HG03066 (cell line): ENCODE results near the gene ARRDC3.

Source experiments
- ATAC-seq: cut with Tn5 transposase; IDR thresholded peaks from one replicate; pipeline ENCODE4 v1.9.1; 2021; ENCODE audit warnings: low read depth; ENCODE audit not compliant: unreplicated experiment

The ARRDC3 gene

GRCh38 chr5:91318724-91319123 is 64.4 kb downstream of the ARRDC3 start:
- no peak for ATAC-seq
